ENCODE results near the gene TIFAB. TPM values are rescaled to one million over a fixed set of nuclear protein-coding genes. Genes with fewer than 3 reads are reported as not detected.
A peak's percentile ranks its signal among the peaks of the same experiment; 100 is the strongest.

Gene TIFAB
- total RNA-seq, 4 donors from 2014 or later, result not detected

DNA sequence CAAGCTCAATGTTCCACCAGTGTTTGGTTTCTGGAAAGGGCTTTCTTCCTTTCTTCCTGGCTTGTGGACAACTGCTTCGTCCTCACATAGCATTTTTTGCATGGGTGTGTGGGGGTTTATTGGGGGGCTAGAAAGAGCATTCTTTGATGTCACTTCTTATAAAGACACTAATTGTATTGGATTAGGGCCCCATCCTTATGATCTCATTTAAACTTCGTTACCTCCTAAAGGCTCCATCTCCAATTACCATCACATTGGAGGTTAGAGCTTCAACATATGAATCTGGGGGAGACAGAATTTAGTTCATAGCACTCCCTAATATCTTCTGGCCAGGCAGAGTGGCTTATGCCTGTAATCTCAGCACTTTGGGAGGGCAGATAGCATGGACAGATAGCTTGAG, 47.1 kb downstream of the TIFAB start:
- no peaks in the 10 kb centered on the region for H3K36me3 ChIP-seq
- H3K4me3 ChIP-seq, result no peak overlapping the region
- H3K9me3 ChIP-seq, result no peaks in the 10 kb centered on the region
- WGBS, 2 donors (ENCODE audit: low coverage in 1 of 2), result 78 to 92% methylated on average over 2 of the region's 2 CpGs
- TF ChIP-seq POLR2A (IDR thresholded peaks at IDR 0.05), result no peak
- no peak for TF ChIP-seq POLR2AphosphoS5 (IDR thresholded peaks at IDR 0.05)
- TF ChIP-seq CTCF (IDR thresholded peaks at IDR 0.05), result no peak
- no peak for TF ChIP-seq EP300 (IDR thresholded peaks at IDR 0.05)
- no peak for ATAC-seq
- H3K27ac ChIP-seq, result no peak overlapping the region
- peaks cover 0 to 3% (median 0%) of the 10 kb centered on the region in 3 donors for H3K4me1 ChIP-seq
- no peaks in the 10 kb centered on the region for H3K27me3 ChIP-seq

- Histone ChIP-seq H3K27me3 (no peaks in the 10 kb centered on the region), H3K27ac (no peak overlapping the region), H3K9me3 (no peaks in the 10 kb centered on the region), H3K4me3 (no peak overlapping the region), H3K4me1 (peaks cover 0 to 25% (median 8%) of the 10 kb centered on the region in 3 donors), H3K36me3 (no peaks in the 10 kb centered on the region)
- ATAC-seq, result no peak
- TF ChIP-seq POLR2A (IDR thresholded peaks at IDR 0.05) (no peak), CTCF (IDR thresholded peaks at IDR 0.05) (no peak), POLR2AphosphoS5 (IDR thresholded peaks at IDR 0.05) (no peak), EP300 (IDR thresholded peaks at IDR 0.05) (no peak)
- 66 to 88% methylated on average over 2 of the region's 2 CpGs for WGBS, 2 donors (ENCODE audit: low coverage in 1 of 2)
These were observed 50.1 kb downstream of the TIFAB start for GRCh38 chr5:135402031-135402430.

- Histone ChIP-seq H3K9me3 (no peaks in the 10 kb centered on the region), H3K4me1 (peaks cover 0 to 37% (median 8%) of the 10 kb centered on the region in 3 donors), H3K4me3 (no peak overlapping the region), H3K36me3 (no peaks in the 10 kb centered on the region), H3K27me3 (no peaks in the 10 kb centered on the region), H3K27ac (no peak overlapping the region)
- ATAC-seq, result no peak
- 57 to 69% methylated on average over 5 of the region's 5 CpGs for WGBS, 2 donors (ENCODE audit: low coverage in 1 of 2)
- TF ChIP-seq CTCF (IDR thresholded peaks at IDR 0.05) (no peak), POLR2A (IDR thresholded peaks at IDR 0.05) (no peak), POLR2AphosphoS5 (IDR thresholded peaks at IDR 0.05) (no peak), EP300 (IDR thresholded peaks at IDR 0.05) (no peak)
These were observed 51.3 kb downstream of the TIFAB start for GRCh38 chr5:135400866-135401265.

DNA sequence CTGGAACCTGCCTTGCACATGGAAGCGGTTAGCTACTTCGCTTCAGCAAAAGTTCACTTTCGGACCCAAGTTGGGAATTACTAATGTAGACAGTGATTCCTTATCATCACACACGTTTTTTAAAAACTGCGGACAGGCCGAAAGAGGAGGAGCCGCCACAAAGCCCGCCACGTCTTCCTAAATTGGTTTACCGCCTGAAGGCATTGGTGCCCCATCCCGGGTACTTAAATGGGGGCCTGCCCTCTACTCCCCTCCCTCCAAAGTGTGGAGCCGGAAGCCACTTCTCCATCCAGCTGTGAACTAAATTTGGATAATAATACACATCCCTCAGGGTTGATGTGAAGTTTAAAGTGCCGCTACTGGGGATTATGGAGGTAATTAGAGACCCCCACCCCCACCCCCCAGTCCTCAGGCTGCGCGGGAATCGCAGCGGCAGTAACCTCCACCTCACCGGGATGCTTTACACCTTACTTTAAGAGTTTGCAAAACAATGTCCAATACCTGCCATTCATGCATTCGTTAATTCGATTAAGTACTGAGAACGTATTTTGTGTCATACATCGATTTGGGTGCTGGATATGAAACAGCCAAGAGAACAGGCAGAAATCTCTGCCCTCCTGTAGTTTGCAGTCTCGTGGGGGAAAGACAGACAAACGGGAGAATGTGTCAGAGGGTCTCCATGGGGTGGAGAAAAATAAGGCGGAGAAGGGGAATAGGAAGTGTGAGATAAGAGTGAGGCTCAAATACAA, 52.2 kb downstream of the TIFAB start:
- no peaks in the 10 kb centered on the region for H3K27me3 ChIP-seq
- WGBS, 2 donors (ENCODE audit: low coverage in 1 of 2), result 26 to 34% methylated on average over 12 to 14 of the region's 25 CpGs
- peak overlapping the region; percentile 77 to 92 (median 88) for H3K27ac ChIP-seq
- H3K36me3 ChIP-seq, result no peaks in the 10 kb centered on the region
- H3K9me3 ChIP-seq, result no peaks in the 10 kb centered on the region
- H3K4me3 ChIP-seq, result peak overlapping the region; percentile 72 to 96
- no peak for ATAC-seq
- no peak for TF ChIP-seq POLR2AphosphoS5 (IDR thresholded peaks at IDR 0.05)
- no peak for TF ChIP-seq POLR2A (IDR thresholded peaks at IDR 0.05)
- no peak for TF ChIP-seq CTCF (IDR thresholded peaks at IDR 0.05)
- no peak for TF ChIP-seq EP300 (IDR thresholded peaks at IDR 0.05)
- peaks cover 0 to 46% (median 14%) of the 10 kb centered on the region in 3 donors for H3K4me1 ChIP-seq
